OCI-LY7 (cell line): ENCODE data around the gene PRIM1. TPM values are rescaled to one million over a fixed set of nuclear protein-coding genes. Genes with fewer than 3 reads are reported as not detected.

ENCODE experiments used
- BruUV-seq: library from RNA; stranded (reverse); fragments of 400-500 nt; replicated peaks from 2 replicates; lab custom pipeline; 2021; lab: Mats Ljungman, UMichigan
- CTCF ChIA-PET: fragments of 300-600 bp; sonication (Branson Sonifier 250); formaldehyde crosslinking; loops from one replicate; lab custom pipeline; 2022; ENCODE audit warnings: antibody characterized with exemption; ENCODE audit not compliant: unreplicated experiment; lab: Charles Lee
- POLR2A ChIA-PET: fragments of 300-600 bp; sonication (Branson Sonifier 250); formaldehyde crosslinking; loops from one replicate; lab custom pipeline; 2022; ENCODE audit warnings: antibody characterized with exemption; lab: Charles Lee
- DNase-seq: peaks from one replicate; pipeline ENCODE4 v3.0.0-alpha.2; 2015; ENCODE audit warnings: low spot score
- H2AFZ ChIP-seq: fragments of 200-600 bp; sonication (generic), shearing (Covaris generic); 2 replicates; pipeline ENCODE4 v1.6.1; 2014; ENCODE audit warnings: mild to moderate bottlenecking, antibody characterized with exemption, low read length, moderate library complexity
- H3K27ac ChIP-seq: fragments of 200-600 bp; sonication (generic); 2 replicates; pipeline ENCODE4 v1.5.1; 2014; ENCODE audit warnings: mixed run types, low read depth, mild to moderate bottlenecking, moderate library complexity, low read length, inconsistent platforms; ENCODE audit not compliant: poor library complexity, severe bottlenecking
- H3K36me3 ChIP-seq: fragments of 200-600 bp; sonication (generic); 2 replicates; pipeline ENCODE4 v1.6.1; 2014; ENCODE audit warnings: mild to moderate bottlenecking, antibody characterized with exemption, low read length, moderate library complexity, mixed read lengths; ENCODE audit not compliant: insufficient read depth
- H3K4me1 ChIP-seq: fragments of 200-600 bp; sonication (generic); 2 replicates; pipeline ENCODE4 v1.5.1; 2014; ENCODE audit warnings: mild to moderate bottlenecking, low read length; ENCODE audit not compliant: insufficient read depth, poor library complexity, severe bottlenecking
- H3K4me2 ChIP-seq: fragments of 200-600 bp; sonication (generic); 2 replicates; pipeline ENCODE4 v1.6.1; 2014; ENCODE audit warnings: mild to moderate bottlenecking, low read length
- H3K4me3 ChIP-seq: fragments of 200-600 bp; sonication (generic); 2 replicates; pipeline ENCODE4 v1.5.1; 2014; ENCODE audit warnings: mild to moderate bottlenecking, low read depth, low read length; ENCODE audit not compliant: poor library complexity, severe bottlenecking
- H3K79me2 ChIP-seq: fragments of 200-600 bp; sonication (generic); 2 replicates; pipeline ENCODE4 v1.6.1; 2016; ENCODE audit warnings: low read depth, mild to moderate bottlenecking, low read length, moderate library complexity, mixed read lengths; ENCODE audit not compliant: insufficient read depth
- H3K9me2 ChIP-seq: fragments of 200-600 bp; sonication (generic); 2 replicates; pipeline ENCODE4 v1.6.1; 2016; ENCODE audit warnings: mild to moderate bottlenecking, low read length, mixed read lengths; ENCODE audit not compliant: insufficient read depth
- H3K9me3 ChIP-seq: fragments of 200-600 bp; sonication (generic); 2 replicates; pipeline ENCODE4 v1.6.1; 2014; ENCODE audit warnings: mild to moderate bottlenecking, mixed run types, low read length, mixed read lengths
- H4K20me1 ChIP-seq: fragments of 200-600 bp; sonication (generic); 2 replicates; pipeline ENCODE4 v1.6.1; 2014; ENCODE audit warnings: mild to moderate bottlenecking, antibody characterized with exemption, low read length, moderate library complexity, mixed read lengths; ENCODE audit not compliant: insufficient read depth
- CTCF ChIP-seq: fragments of 200-600 bp; sonication (generic); conservative IDR thresholded peaks from 2 replicates; pipeline ENCODE4 v1.5.1; 2014; ENCODE audit warnings: mild to moderate bottlenecking, antibody characterized with exemption, low read length, moderate library complexity, mixed read lengths
- EZH2phosphoT487 ChIP-seq: fragments of 200-600 bp; sonication (generic); IDR thresholded peaks from 2 replicates; pipeline ENCODE4 v1.6.1; 2018; ENCODE audit warnings: low read depth, borderline replicate concordance, mild to moderate bottlenecking, mixed run types, antibody characterized with exemption, low read length, moderate library complexity, mixed read lengths
- intact Hi-C: fragments of 100-400 bp; cut with micrococcal nuclease; formaldehyde crosslinking; loops from one replicate; pipeline ENCODE4 v1.10.0; 2022; ENCODE audit not compliant: unreplicated experiment
- total RNA-seq, 2 experiments: library from RNA; depleted of rRNA in 1 of 2; stranded (reverse); fragments of >200 nt in 1 of 2; shearing (Covaris generic) in 1 of 2; gene quantifications; 2 replicates each; pipeline ENCODE4 v1.2.3, GENCODE V29; 2014 to 2022

The PRIM1 gene
- total RNA-seq, 2 experiments from 2014 or later = 20.4 to 49.5 TPM

GRCh38 chr12:56720731-56721151 lies 31.4 kb downstream of the PRIM1 start:
- H3K4me3 ChIP-seq = peak overlapping the region; percentile 93
- no TSS peak for BruUV-seq
- H3K9me3 ChIP-seq = no peaks in the 10 kb centered on the region
- peaks cover 73% of the 10 kb centered on the region for H3K4me1 ChIP-seq
- intact Hi-C loops = no loop called here
- H3K4me2 ChIP-seq = peak overlapping the region; percentile 83
- H3K36me3 ChIP-seq = peaks cover 88% of the 10 kb centered on the region
- H2AFZ ChIP-seq = no peak overlapping the region
- ChIA-PET POLR2A (interaction anchor here (0.5 to 0.7 kb wide), 3 partner anchors 20 to 47 kb away, joined by 3 to 8 read pairs (median 5); no protein-coding TSS in a partner anchor), CTCF (interaction anchor here (0.9 kb wide), 1 partner anchor 84 kb away, joined by 7 read pairs; no protein-coding TSS in a partner anchor)
- no peak for DNase-seq
- H4K20me1 ChIP-seq = peaks cover 62% of the 10 kb centered on the region
- TF ChIP-seq EZH2phosphoT487 = no peak
- TF ChIP-seq CTCF = no peak
- H3K27ac ChIP-seq = peak overlapping the region; percentile 28
- H3K79me2 ChIP-seq = peaks cover 90% of the 10 kb centered on the region
- H3K9me2 ChIP-seq = no peaks in the 10 kb centered on the region

- BruUV-seq = no TSS peak
- no peak overlapping the region for H2AFZ ChIP-seq
- peak overlapping the region; percentile 83 for H3K4me2 ChIP-seq
- H3K27ac ChIP-seq = peak overlapping the region; percentile 28
- no peaks in the 10 kb centered on the region for H3K9me2 ChIP-seq
- no peaks in the 10 kb centered on the region for H3K9me3 ChIP-seq
- peaks cover 97% of the 10 kb centered on the region for H3K36me3 ChIP-seq
- peaks cover 91% of the 10 kb centered on the region for H3K79me2 ChIP-seq
- H3K4me3 ChIP-seq = no peak overlapping the region
- no peak for DNase-seq
- peaks cover 71% of the 10 kb centered on the region for H3K4me1 ChIP-seq
- ChIA-PET CTCF (no interaction called here), POLR2A (interaction anchor here (0.5 to 1.1 kb wide), 7 partner anchors 14 to 666 kb away, joined by 3 to 4 read pairs (median 3); no protein-coding TSS in a partner anchor)
- intact Hi-C loops = no loop called here
- H4K20me1 ChIP-seq = peaks cover 68% of the 10 kb centered on the region
- TF ChIP-seq EZH2phosphoT487 (no peak), CTCF (no peak)
Observed at GRCh38 chr12:56719056-56719455, 33.1 kb downstream of the PRIM1 start.

GRCh38 chr12:56718636-56719035 lies 33.5 kb downstream of the PRIM1 start:
- ChIA-PET POLR2A (interaction anchor here (0.6 to 1.1 kb wide), 8 partner anchors 13 to 367 kb away, joined by 3 to 7 read pairs (median 4); no protein-coding TSS in a partner anchor), CTCF (interaction anchor here (0.6 kb wide), 1 partner anchor 205 kb away, joined by 3 read pairs; no protein-coding TSS in a partner anchor)
- H3K27ac ChIP-seq = peak overlapping the region; percentile 28
- H3K79me2 ChIP-seq = peaks cover 87% of the 10 kb centered on the region
- H3K4me2 ChIP-seq = peak overlapping the region; percentile 83
- H3K9me2 ChIP-seq = no peaks in the 10 kb centered on the region
- no peak overlapping the region for H2AFZ ChIP-seq
- intact Hi-C loops = no loop called here
- no peaks in the 10 kb centered on the region for H3K9me3 ChIP-seq
- H4K20me1 ChIP-seq = peaks cover 64% of the 10 kb centered on the region
- peaks cover 70% of the 10 kb centered on the region for H3K4me1 ChIP-seq
- peaks cover 97% of the 10 kb centered on the region for H3K36me3 ChIP-seq
- H3K4me3 ChIP-seq = no peak overlapping the region
- no TSS peak for BruUV-seq
- TF ChIP-seq EZH2phosphoT487 (no peak), CTCF (no peak)
- DNase-seq = no peak
